HG03432 (cell line): ENCODE results near the gene RAB13.

ENCODE experiments used
- ATAC-seq: cut with Tn5 transposase; IDR thresholded peaks from one replicate; pipeline ENCODE4 v1.9.1; 2021; ENCODE audit warnings: mild to moderate bottlenecking, moderate library complexity; ENCODE audit not compliant: unreplicated experiment

RAB13 gene

DNA sequence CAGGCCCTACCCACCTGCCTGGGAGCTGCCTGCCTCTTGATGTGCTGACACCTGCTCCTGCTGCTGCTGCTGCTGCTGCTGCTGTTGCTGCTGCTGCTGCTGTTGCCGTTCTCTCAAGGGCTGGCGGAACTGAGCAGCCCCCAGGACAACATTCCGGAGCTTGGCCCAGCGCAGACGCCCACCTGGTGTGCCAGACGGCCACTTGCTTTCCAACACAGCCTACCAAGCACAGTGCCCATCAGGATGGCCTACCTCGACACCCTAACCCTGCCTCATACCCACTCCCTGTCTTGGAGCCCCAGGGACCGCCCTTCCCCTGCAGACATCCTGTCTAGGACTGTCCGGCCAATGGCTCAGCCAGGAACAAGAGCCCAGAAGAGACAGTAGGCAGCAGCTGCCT is 51.4 kb downstream of the RAB13 start:
- ATAC-seq: no peak

- no peak for ATAC-seq
Measured at GRCh38 chr1:153933955-153934354, 52.2 kb downstream of the RAB13 start.

GRCh38 chr1:153933430-153933829 is 52.7 kb downstream of the RAB13 start:
- no peak for ATAC-seq

DNA sequence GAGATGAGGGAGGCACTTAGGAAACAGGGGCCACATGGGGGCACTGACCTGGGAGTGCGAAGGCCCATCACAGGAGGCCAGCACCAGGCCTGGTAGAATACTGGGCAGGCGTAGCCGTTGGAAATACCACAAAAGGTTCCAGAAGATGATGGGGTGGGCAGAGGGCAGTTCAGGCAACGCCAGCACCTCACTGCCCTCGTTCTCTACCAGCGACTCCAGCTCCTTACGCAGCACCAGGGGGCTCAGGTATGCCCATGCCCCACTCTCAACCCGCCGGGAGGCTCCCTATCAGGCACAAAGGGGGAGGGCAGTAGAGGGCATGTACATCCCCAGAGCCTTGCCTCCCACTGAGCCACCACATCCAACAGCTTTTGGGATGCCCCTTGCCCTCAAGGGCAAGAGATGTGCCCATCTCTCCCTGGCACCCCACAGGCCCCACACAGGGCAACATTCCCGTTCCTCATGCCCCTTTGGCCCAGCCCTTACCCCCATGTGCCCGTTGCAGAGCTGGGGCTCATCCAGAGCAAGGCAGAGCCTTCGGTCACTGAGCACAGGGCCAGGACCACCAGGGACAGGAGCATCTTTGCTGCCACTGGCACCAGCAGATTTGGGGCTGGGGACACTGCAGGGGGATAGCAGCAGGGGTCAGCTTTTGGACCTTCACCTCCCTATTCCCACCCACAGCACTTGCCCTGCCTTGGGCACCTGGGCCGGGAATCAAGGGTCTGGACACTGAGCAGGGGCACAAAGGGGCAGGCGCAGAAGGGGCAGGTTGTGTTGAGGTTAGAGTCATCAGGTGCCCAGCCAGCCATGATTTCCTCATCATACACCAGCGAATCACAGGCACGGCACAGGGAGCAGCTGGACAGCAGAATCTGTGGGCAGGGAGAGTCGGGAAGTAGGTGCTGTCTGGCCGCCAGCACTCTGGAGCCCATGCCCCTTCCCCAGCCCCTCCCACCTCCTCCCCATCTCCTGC is 53.7 kb downstream of the RAB13 start:
- ATAC-seq: no peak
